Brain microvascular endothelial cell (primary cell): ENCODE measurements around the gene ABHD17C.

Source experiments
- DNase-seq: peaks from one replicate; pipeline ENCODE4 v3.0.0-alpha.2; 2020
- H3K27ac ChIP-seq: fragments of 250-450 bp; sonication (Bioruptor Pico); 2 replicates; pipeline ENCODE4 v1.5.1; 2020; ENCODE audit warnings: mild to moderate bottlenecking, moderate library complexity
- H3K27me3 ChIP-seq: fragments of 250-450 bp; sonication (Bioruptor Pico); replicated peaks from 2 replicates; pipeline ENCODE4 v1.5.1; 2020; ENCODE audit warnings: mild to moderate bottlenecking
- H3K36me3 ChIP-seq: fragments of 250-450 bp; sonication (Bioruptor Pico); replicated peaks from 2 replicates; pipeline ENCODE4 v1.5.1; 2020; ENCODE audit warnings: mild to moderate bottlenecking
- H3K4me3 ChIP-seq: 2 replicates; pipeline ENCODE4 v1.5.1; 2011; ENCODE audit warnings: low read depth, mild to moderate bottlenecking, control low read depth, low read length, moderate library complexity
- CTCF ChIP-seq: IDR thresholded peaks from 2 replicates; pipeline ENCODE4 v1.5.1; 2011; ENCODE audit warnings: low read depth, mild to moderate bottlenecking, moderate library complexity, low read length, control low read depth, inconsistent platforms; ENCODE audit errors: missing control alignments
- in situ Hi-C: cut with HindIII; loops from 2 replicates; pipeline ENCODE4 v1.10.0; 2017; ENCODE audit warnings: low sequenced_read_pairs, low pct_ligation_motif_present

The ABHD17C gene

DNA sequence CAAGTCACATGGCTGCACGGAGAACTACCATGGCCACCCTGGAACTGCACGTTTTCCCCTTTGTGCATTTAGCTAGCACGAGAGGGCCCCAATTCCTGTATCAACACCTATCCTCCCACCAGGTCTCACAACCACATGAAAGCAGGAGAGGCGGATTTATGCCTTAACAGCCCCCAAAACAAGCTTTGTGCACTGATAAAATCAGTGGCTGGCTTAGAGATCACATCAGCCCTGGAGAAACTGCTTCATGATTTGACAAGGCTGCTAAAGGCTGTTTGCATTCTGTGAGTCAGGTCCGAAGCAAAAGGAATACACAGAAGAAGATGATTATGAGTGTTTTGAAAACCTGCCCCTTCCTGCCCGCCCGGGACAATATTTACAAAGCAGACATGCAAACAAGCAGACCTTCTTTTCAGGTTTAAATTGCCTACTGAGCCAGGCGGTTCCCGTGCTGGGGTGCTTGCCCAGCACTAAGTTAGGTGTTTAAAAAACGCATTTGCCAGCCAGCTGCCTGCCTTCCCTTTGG lies 109.9 kb downstream of the ABHD17C start:
- in situ Hi-C loops = no loop called here
- Histone ChIP-seq H3K27me3 (no peaks in the 10 kb centered on the region), H3K27ac (no peak overlapping the region), H3K36me3 (no peaks in the 10 kb centered on the region), H3K4me3 (no peak overlapping the region)
- no peak for TF ChIP-seq CTCF
- DNase-seq = no peak
